CD4-positive, alpha-beta T cell treated with Interleukin-1 beta for 1 hour (primary cell): ENCODE data around the gene TBC1D30.
"Not testable (repeated sequence)": the region's sequence is repeated elsewhere in the genome, so short reads cannot be mapped to it uniquely, and the experiment has no call there.

Experiments
- DNase-seq, 2 donors: peaks; one replicate each; pipeline ENCODE4 v3.0.0-alpha.2; 2020 to 2022

The TBC1D30 gene

GRCh38 chr12:64806173-64806572, 18.3 kb upstream of the TBC1D30 start:
- DNase-seq = no peak

GRCh38 chr12:64806593-64807460, 17.6 kb upstream of the TBC1D30 start:
- DNase-seq = no peak

GRCh38 chr12:64808110-64808509, 16.3 kb upstream of the TBC1D30 start:
- DNase-seq = no peak

GRCh38 chr12:64810831-64811230, 13.6 kb upstream of the TBC1D30 start:
- DNase-seq = no peak

GRCh38 chr12:64813723-64814122, 10.7 kb upstream of the TBC1D30 start:
- DNase-seq = no peak

- DNase-seq = no peak
These were observed 10.0 kb upstream of the TBC1D30 start for GRCh38 chr12:64814432-64814831.

- no peak for DNase-seq
These were observed 4.5 kb upstream of the TBC1D30 start for GRCh38 chr12:64819816-64820402.

GRCh38 chr12:64820593-64820992, 3.9 kb upstream of the TBC1D30 start:
- DNase-seq = no peak

GRCh38 chr12:64821116-64821630, 3.3 kb upstream of the TBC1D30 start:
- DNase-seq = no peak

- DNase-seq = no peak
These were observed 332 bp upstream of the TBC1D30 start for GRCh38 chr12:64824130-64824499.

- DNase-seq = no peak
These were observed 935 bp downstream of the TBC1D30 start for GRCh38 chr12:64825143-64826021.

- DNase-seq = peak in 1 of 2 donors; percentile 18
These were observed 1.8 kb downstream of the TBC1D30 start for GRCh38 chr12:64826234-64826633.

GRCh38 chr12:64828713-64829112, 4.3 kb downstream of the TBC1D30 start:
- DNase-seq = no peak

GRCh38 chr12:64833928-64834327, 9.5 kb downstream of the TBC1D30 start:
- no peak for DNase-seq

GRCh38 chr12:64835901-64836300, 11.5 kb downstream of the TBC1D30 start:
- DNase-seq = no peak

GRCh38 chr12:64836856-64837255, 12.4 kb downstream of the TBC1D30 start:
- DNase-seq = no peak

GRCh38 chr12:64837427-64837826, 13.0 kb downstream of the TBC1D30 start:
- no peak for DNase-seq

- no peak for DNase-seq
These were observed 15.7 kb downstream of the TBC1D30 start for GRCh38 chr12:64840119-64840518.

GRCh38 chr12:64840949-64841717, 16.7 kb downstream of the TBC1D30 start:
- DNase-seq = no peak

- not testable (repeated sequence) for DNase-seq
These were observed 24.0 kb downstream of the TBC1D30 start for GRCh38 chr12:64848409-64848808.

- no peak for DNase-seq
These were observed 34.6 kb downstream of the TBC1D30 start for GRCh38 chr12:64858882-64859605.
